Measurements from ENCODE around the gene PGC.

DNA sequence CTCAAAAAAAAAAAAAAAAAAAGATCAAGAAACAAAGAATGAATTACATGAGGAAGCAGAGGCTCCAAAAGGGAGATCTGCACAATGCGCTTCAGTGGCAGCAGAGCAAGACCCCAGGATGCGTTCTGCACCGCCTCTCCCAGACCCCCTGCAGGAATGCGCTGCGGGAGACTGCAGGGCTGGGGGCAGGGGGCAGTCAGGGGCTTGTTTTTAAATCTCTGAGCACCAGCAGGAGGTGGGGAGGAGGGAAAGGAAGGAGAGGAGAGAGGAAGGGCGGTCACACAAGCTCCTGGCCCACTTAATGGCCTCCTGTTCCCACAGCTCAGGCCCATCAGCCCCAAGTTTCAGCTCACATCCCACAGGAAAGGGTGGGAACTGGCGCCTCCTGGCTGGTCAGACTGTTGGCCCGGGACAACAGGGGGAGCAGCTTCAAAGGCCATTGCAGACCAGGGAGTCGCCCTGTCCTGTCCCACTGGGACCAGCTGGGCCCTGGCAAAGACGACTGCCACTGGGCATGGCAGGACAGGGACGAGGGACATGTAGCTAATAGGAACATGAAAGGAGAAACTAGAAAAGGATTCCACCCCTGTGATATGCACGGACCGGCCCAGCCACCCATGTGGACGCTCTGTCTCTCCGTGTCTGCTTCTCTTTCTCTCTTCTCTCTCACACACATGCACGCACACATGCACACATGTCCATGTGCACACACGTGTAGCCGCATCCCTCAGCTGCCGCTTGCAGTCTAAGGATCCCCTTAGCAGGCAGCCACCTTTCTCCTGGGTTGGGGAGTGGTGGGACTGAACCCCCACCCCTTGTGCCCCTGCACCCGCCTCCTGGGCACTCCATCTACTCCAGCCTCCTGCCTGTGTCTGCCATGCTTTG is 46.5 kb downstream of the PGC start:
- TF ChIP-seq, protein P1, sequence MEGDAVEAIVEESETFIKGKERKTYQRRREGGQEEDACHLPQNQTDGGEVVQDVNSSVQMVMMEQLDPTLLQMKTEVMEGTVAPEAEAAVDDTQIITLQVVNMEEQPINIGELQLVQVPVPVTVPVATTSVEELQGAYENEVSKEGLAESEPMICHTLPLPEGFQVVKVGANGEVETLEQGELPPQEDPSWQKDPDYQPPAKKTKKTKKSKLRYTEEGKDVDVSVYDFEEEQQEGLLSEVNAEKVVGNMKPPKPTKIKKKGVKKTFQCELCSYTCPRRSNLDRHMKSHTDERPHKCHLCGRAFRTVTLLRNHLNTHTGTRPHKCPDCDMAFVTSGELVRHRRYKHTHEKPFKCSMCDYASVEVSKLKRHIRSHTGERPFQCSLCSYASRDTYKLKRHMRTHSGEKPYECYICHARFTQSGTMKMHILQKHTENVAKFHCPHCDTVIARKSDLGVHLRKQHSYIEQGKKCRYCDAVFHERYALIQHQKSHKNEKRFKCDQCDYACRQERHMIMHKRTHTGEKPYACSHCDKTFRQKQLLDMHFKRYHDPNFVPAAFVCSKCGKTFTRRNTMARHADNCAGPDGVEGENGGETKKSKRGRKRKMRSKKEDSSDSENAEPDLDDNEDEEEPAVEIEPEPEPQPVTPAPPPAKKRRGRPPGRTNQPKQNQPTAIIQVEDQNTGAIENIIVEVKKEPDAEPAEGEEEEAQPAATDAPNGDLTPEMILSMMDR (IDR thresholded peaks at IDR 0.05) = no peak
- TF ChIP-seq POLR2A (IDR thresholded peaks at IDR 0.05) (no peak), EP300 (IDR thresholded peaks at IDR 0.05) (no peak)

Data from sigmoid colon (tissue), 4 donors.